ENCODE measurements around the gene SH2D4B.

GRCh38 chr10:80500572-80501380 is 36.9 kb upstream of the SH2D4B start:
- TF ChIP-seq CTCF (IDR thresholded peaks at IDR 0.05; ENCODE audit: insufficient read depth, low read length) (no peak), GABPA (IDR thresholded peaks at IDR 0.05; ENCODE audit: low read depth) (no peak), REST (IDR thresholded peaks at IDR 0.05; ENCODE audit: insufficient replicate concordance, low read depth) (no peak), SPI1 (IDR thresholded peaks at IDR 0.05; ENCODE audit: borderline replicate concordance, low read depth) (no peak)

Data from HL-60 (cell line).